ENCODE results near the gene MERTK. TPM values are rescaled to one million over a fixed set of nuclear protein-coding genes. Genes with fewer than 3 reads are reported as not detected.
A peak's percentile ranks its signal among the peaks of the same experiment; 100 is the strongest.
"Not testable (repeated sequence)": the region's sequence is repeated elsewhere in the genome, so short reads cannot be mapped to it uniquely, and the experiment has no call there.

Gene MERTK
- total RNA-seq, 1 donor from 2014 or later = 21.6 TPM

DNA sequence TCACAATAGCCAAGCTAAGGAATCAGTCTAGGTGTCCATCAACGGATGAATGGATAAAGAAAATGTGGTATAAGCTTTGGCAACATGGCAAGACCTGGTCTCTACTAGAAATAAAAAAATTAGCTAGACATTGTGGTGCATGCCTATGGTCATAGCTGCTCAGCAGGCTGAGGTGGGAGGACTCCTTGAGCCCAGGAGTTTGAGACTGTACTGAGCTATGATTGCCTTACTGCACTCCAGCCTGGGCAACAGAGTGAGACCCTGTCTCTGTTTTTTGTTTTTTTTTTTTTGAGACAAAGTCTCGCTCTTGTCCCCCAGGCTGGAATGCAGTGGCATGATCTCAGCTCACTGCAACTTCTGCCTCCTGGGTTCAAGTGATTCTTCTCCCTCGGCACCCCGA, 11.6 kb downstream of the MERTK start:
- not testable (repeated sequence) for DNase-seq (ENCODE audit: low read depth in 2 of 2)

DNA sequence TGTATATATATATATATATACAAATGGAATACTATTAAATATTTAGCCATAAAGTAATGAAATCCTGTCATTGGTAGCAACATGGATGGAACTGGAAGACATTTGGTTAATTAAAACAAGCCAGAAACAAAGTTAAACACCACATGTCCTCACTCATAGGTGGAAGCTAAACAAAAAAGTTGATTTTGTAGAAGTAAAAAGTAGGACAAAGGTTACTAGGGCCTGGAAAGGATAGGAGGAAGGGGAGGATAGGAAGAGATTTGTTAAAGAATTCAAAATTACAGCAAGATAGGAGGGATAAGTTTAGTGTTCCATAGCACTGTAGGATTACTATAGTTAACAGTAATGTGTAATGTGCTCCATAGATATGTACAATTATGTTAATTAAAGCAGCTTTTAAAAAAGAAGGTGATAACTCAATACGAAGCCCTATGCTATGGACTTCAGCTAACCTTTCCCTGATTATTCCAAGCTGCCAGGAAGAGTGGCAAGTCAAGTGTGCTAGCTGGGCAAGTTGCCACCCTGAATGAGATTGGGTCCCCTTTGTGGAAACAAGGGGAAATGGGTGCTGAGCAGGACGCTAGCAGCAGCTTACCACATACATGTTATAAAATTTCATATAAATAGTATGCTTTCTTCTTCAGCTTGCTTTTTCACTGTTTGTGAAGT, 12.3 kb downstream of the MERTK start:
- DNase-seq (ENCODE audit: low read depth in 2 of 2) = no peak

DNA sequence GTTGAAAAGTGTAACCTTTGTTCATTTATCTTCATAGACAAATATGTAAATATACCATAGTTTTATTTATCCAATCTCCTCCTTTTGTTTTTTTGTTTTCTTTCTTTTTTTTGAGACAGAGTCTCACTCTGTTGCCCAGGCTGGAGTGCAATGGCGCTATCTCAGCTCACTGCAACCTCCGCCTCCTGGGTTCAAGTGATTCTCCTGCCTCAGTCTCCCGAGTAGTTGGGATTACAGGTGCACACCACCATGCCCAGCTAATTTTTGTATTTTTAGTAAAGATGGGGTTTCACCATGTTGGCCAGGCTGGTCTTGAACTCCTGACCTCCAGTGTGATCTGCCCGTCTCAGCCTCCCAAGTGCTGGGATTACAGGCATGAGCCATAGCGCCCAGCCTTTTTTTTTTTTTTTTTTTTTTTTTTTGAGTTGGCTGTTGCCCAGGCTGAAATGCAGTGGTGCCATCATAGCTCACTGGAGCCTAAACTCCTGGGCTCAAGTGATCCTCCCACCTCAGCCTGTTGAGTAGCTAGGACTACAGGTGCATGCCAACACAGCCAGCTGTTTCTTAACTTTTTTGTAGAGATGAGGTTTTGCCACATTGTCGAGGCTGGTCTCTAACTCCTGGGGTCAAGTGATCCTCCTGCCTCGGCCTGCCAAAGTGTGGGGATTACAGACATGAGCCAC, 13.0 kb downstream of the MERTK start:
- not testable (repeated sequence) for DNase-seq (ENCODE audit: low read depth in 2 of 2)

DNA sequence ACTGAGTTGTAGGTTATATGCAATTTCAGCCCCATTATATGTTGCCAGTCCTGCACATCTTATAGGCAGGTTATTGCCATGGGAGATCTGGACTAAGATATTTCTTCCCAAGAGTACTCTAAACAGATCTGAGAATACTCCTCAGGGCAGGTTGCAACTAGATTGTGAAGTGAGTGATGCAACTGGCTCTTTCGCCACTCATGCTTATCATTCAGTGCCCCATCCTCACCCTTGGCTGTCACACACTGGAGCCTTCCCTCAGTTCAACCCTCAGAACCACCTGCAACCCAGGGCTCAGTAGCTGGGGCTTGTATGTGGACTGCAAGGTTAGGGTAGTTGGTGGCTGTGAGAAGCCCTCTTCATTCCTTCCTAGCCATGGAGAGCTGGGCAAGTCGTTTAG, 14.1 kb downstream of the MERTK start:
- DNase-seq (ENCODE audit: low read depth in 2 of 2) = no peak

DNA sequence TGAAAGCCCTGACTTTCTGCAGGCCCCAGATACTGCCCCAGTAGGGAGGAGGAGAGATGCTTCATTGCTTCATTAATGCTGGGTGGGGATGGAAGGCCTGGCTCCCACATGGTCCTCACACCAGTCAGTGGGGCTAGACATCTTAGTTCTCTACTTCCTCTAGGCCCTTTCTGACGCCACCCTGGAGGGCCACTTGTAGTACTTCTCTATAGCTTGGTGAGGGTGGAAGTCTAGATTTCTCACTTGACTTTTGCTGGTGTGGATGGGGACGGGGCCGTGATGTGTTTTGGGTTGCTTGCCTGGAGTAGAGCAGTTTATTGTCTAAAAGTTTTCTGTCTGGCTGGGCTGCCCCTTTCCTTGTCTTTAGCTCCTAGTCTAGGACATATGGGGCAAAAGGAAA, 18.7 kb downstream of the MERTK start:
- no peak for DNase-seq (ENCODE audit: low read depth in 2 of 2)

DNA sequence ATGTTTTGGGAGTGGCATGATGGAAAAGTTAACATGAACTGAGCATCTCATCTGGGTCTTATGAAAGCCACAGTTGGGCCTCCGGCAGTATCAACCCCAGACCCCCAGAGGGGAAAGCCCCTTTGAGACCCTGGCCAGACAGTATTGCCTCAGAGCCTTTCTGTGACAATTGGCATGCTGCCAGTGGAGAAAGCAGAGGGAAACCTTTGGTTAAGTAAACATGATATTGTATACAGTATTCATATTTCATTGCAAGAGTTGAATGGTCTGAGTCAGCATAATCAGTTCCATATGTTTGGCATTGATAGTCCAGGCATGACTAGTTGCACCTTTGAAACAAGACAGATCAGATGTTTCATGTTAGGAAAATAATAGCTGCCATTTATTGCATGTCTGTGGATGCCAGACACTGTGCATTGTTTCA, 20.0 kb downstream of the MERTK start:
- DNase-seq (ENCODE audit: low read depth in 2 of 2) = no peak

DNA sequence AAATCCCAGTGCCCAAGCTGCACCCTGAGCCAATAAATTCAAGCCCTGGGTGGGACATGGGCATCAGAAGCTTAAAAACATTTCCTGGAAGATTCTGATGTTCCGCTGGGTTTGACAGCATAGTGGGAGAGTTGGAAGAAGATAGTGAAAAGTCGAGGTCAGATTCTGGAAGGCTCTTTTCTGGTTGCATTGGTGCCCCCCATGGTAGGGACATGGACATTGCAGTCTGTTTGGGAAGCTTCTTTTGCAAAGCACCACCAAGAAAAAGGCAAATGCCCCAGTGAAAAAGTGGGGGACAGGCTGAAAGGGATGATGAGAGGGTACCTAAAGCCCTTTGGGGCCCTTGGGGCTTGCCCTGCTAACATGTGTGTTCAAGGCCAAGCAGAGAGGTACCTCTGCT, 21.0 kb downstream of the MERTK start:
- no peak for DNase-seq (ENCODE audit: low read depth in 2 of 2)

DNA sequence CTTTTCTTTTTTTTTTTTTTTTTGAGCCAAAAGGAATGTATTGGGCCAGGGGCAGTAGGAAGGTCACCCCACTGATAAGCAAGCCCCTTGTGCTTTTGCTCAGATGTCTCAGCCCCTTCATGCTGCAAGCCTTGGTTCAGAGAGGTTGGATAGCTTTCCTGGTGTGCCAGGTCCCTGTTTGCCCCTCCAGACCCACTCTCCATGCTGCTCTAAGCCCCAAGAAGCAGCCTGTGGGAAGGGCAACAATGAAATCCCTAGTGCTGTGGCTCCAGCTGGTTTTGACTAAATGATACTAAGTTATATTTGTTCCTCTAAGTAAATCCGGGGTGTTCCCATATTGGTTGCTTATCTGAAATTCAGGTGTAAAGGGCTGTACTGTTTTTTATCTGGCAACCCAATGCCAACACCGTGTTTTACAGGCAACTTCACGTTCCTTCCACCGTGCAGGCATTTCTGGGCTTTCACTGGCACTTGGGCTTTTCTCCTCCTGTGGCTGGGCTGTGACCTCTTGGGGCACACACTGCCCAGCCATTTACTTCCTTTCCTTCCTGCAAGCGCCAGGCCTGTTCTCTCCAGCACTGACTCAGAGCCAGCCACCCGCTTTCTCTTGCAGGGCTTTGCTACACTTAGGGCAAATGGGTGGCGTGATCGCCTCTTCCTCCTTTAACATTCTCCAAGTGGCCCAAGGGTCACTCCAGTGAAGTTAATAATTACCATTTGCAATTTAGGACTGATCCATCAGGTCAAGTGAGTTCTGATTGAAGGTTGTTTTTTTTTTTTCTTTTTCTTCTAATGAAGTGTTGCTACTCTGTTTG, 21.6 kb downstream of the MERTK start:
- peak; percentile 49 to 73 for DNase-seq (ENCODE audit: low read depth in 2 of 2)

DNA sequence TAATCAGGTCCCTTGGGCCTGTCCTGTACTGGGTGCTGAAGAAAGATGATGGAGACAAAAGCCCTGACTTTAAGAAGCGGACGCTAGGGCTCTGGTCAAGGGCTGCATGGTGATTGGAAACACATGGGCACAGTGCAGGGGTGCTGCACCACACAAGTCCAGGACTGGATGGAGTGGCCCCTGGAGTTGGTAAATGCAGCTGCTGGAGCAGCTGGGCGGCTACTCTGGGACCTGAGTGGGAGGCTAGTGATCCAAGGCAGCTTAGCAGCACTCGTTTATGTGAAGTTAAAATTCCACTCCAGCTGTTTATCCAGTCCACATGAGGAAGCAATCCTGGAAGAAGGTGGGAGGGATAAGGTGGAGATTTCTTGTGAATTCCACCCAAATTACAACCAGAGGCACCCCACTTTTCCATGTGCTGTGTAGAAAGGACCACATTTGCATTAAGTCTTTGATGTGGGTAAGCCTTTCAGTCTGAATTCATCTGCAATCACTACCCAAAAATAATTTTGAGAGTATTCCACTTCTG, 24.9 kb downstream of the MERTK start:
- no peak for DNase-seq (ENCODE audit: low read depth in 2 of 2)

DNA sequence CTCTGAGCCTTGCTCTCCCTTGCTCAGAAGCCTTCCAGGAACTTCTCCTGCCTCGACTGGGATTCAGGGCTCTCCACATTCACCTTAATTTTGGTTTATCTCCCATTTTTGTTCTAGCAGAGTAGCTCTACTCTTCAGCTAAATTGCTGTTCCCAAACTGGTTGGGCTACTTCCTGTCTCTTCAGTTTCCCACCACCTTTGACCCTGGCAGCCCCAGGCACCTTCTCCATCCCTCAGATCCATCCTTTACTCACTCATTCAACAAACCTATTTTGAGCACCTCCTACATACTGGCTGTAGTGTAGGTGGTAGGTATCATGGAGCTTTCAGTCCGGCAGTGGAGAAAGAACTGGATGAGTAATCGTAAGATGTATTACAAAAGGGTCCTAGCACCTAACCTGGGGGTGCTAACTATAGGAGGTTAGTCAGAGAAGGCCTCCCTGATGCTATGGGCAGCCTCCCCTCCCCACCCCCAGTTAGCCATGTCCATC, 26.3 kb downstream of the MERTK start:
- no peak for DNase-seq (ENCODE audit: low read depth in 2 of 2)

DNA sequence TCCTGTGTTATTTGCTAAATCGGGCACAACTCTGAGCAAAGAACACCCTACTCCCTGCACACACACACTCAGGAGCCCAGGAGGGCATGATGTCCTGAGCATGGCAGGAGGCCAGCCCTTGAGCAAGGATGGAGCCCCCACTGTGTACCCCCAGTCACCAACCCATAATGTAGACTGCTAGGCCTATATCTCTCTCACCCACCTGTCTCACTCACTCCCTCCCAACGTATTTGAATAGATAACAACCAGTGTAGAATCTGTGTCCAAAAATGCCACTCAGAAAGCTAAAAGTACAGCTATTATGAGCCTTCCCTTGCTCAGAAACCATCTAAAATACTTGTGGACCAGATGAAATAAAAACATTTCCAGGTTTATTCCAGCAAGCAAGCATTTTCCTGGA, 29.3 kb downstream of the MERTK start:
- DNase-seq (ENCODE audit: low read depth in 2 of 2) = no peak

DNA sequence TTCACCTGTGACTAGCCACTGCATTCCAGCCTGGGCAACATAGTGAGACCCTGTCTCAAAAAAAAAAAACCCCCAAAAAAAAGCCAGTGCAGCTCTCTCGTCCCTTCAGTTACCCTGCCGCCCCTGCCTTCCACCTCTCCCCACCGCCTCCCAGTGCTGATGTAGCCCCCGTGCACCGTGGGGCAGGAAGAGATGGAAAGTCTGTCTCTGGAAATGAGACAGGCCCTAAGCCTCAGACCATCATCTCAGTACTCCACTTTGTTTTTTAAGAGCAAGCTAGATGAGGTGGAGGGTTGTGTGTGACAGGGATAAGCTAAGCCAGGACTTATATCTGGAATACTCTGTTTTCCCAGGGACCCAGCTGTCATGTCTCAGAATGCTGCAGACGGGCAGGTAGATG, 32.0 kb downstream of the MERTK start:
- no peak for DNase-seq (ENCODE audit: low read depth in 2 of 2)

DNA sequence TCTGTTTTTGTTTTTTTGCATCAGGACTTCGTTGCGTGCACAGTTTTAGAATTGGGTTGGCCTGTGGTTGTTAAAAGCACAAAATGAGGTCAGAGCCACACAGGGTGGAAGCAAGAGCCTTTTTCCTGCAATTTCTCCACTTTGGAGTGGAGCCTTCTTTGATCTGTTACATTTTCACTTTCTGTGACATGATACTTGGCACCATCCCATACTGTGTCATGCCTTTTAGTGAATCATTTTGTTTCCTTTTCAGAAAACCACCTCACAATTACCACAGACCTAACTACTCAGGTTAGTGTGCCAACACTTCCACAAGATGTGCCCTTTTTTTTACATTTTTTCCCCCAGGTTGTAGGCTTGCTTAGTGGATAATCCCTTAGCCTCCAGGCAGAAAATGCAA, 32.5 kb downstream of the MERTK start:
- DNase-seq (ENCODE audit: low read depth in 2 of 2) = peak; percentile 57 to 84

DNA sequence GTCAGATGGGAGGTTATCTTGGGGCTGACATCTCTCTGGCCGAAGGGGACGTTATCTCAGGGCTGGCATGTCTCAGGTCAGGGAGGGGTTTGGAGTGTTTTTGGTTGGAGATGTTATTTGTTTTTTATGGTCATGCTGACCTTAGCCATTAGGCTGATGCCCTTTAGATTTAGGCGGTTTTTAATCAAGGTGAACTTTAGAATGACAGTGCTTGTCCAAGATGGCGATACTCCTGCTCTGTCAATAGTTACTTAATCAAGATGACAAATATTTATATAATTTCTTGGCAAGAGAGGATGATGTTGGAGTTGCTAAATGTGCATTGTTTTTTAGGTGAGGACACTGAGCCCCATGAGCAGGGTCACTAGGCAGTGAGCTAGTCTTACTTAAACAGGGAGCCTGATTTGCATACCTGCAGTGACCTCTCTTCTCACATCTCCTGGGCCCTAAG, 34.5 kb downstream of the MERTK start:
- DNase-seq (ENCODE audit: low read depth in 2 of 2) = no peak

DNA sequence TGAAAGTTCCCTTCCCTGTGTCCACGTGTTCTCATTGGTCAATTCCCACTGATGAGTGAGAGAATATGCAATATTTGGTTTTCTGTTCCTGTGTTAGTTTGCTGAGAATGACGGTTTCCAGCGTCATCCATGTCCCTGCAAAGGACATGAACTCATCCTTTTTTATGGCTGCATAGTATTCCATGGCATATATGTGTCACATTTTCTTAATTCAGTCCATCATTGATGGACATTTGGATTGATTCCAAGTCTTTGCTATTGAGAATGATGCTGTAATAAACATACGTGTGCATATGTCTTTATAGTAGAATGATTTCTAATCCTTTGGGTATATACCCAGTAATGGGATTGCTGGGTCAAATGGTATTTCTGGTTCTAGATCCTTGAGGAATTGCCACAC, 35.5 kb downstream of the MERTK start:
- DNase-seq (ENCODE audit: low read depth in 2 of 2) = not testable (repeated sequence)

DNA sequence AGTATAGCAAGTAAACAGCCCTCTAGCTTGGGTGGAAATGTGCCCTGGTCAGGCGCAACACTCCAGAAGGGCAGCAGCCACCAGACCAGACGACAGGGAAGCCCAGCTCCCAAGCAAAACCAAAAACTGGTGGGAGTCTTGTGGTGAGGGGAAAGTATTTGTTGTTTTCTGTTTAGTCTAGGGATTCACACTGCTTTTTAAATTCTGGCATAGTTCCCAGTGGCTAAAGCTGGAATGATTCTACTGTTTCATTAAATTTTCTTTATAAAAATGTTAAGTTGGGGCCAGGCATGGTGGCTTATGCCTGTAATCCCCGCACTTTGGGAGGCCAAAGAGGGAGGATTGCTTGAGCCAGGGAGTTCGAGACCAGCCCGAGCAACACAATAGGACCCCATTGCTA, 38.5 kb downstream of the MERTK start:
- no peak for DNase-seq (ENCODE audit: low read depth in 2 of 2)

DNA sequence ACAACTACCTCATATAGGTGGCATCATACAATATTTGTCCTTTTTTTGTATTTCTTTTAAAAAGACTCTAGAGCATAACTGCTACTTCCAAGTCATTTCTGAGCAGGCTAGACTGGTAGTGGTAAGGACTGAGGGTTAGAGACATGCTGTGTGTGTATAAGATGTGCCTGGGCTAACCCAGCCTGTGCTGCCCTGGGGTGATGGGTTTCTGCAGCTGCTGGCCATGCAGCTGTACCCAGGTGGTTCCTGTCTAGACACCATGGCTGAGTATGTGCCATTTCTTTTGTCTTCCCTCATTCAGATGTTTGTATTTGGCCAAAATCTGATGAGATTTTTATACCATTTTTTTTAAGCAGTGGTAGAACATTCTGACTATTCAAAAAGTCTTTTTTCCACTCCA, 40.0 kb downstream of the MERTK start:
- peak in 1 of 2 donors; percentile 62 for DNase-seq (ENCODE audit: low read depth in 2 of 2)

DNA sequence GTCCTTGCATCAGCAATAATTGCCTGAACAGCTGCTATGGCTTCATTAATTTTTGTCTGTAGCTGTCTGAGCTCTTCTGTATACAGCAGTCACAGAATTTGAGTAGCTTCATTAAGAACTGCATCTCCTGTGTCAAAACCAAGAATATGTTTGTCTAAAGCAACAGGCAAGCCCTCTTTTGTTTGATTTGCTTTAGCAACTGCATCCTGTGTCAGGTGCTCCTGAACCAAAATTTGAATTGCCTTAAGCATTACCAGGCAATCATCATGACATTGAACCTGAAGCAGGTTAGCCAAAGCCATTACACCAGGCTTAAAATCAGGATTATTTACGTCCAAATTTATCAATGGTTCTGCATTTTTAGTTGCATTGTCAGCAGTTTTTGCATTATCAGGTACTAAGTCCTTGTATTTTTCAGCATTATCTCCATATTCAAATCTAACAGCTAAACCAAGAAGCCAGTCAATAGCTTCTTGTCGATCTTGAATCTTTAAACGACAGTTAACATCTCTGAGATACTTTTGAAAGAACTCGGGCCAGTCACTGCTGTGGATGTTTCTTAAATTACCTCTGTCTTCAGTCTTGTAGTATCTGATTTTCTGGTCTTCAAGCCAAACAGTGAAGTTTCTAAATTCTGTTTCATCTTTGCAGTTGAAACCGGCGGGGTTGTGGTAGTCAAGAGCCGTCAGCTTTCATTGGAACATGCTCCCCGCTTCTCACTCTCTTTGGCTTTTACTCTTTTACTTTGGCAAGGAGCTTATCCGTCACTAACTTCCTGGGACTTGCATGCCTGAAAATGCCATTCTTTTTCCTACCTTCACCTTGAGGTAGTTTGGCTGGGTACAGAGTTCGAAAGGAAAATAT, 42.2 kb downstream of the MERTK start:
- DNase-seq (ENCODE audit: low read depth in 2 of 2) = no peak

DNA sequence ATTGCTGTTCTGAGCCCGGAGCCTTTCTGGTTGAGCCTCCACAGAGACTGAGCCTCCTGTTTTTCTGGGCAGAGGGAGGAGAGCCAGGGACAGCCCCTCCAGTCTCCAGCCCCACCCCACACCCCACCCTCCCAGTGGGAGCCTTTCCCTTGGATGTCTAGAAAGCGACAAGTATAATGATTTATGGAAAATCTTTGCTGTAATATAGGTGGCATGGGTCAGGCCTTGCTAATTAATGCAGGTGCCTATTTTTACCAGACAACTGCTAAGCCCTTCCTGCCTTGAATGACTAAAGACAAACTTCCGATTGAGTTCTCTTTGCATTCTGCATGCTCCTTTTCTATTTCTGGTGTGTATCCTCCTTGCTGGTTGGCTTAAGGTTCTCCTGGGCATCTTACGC, 43.1 kb downstream of the MERTK start:
- DNase-seq (ENCODE audit: low read depth in 2 of 2) = no peak

DNA sequence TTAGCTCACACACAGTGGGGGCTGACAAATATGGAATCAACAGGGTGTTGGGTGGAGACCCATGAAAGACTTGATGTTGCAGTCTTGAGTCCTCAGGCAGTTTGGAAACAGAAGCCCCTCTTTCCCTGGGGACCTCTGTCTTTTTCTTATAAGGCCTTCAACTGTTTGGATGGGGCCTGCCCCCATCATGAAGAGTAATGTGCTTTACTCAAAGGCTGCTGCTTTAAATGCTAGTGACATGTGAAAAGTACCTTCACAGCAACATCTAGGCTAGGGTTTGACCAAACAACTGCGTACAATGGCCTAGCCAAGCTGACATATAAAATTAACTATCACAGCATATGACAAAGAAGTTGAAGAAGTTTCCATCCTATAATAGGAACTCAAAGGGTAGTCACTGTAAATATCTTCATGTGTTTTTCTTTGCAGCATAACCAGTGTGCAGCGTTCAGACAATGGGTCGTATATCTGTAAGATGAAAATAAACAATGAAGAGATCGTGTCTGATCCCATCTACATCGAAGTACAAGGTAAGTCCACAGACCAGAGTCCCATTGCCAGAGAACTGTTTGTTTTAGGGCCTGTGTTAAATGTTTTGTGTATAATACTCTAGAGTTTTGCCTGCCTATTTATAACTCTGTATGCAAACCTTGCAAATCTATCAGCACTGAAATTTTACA, 46.3 kb downstream of the MERTK start:
- DNase-seq (ENCODE audit: low read depth in 2 of 2) = no peak

All from lung microvascular endothelial cell (primary cell).